ENCODE results near the gene RBM22.

RBM22 gene

DNA sequence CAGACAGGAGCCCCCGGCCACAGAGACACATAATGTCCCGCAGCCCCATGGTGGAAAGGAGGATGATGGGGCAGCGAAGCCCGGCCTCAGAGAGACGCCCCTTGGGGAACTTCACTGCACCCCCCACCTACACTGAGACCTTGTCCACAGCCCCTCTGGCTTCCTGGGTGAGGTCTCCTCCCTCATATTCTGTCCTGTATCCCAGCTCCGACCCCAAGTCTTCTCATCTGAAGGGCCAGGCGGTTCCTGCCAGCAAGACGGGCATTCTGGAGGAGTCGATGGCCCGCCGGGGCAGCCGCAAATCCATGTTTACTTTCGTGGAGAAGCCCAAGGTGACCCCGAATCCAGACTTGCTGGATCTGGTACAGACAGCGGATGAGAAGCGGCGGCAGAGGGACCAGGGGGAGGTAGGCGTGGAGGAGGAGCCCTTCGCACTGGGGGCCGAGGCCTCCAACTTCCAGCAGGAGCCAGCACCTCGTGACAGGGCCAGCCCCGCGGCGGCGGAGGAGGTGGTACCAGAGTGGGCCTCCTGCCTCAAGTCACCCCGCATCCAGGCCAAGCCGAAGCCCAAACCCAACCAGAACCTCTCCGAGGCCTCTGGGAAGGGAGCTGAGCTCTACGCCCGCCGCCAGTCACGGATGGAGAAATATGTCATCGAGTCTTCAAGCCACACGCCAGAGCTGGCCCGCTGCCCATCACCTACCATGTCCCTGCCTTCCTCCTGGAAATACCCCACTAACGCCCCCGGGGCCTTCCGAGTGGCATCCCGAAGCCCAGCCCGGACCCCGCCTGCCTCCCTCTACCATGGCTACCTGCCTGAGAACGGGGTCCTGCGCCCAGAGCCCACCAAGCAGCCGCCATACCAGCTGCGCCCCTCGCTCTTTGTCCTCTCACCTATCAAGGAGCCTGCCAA is 51.5 kb downstream of the RBM22 start:
- in situ Hi-C loops (cut with HindIII; ENCODE audit: low sequenced_read_pairs): loop anchor here (25.0 kb wide), 1 partner anchor 187 kb away; no protein-coding TSS in a partner anchor
- TF ChIP-seq CTCF (IDR thresholded peaks at IDR 0.05; ENCODE audit: low read depth, low read length, missing control alignments): no peak
- DNase-seq (ENCODE audit: low read depth): no peak
- no peak overlapping the region for H3K4me3 ChIP-seq (ENCODE audit: low read depth, low read length)

- no peak for DNase-seq (ENCODE audit: low read depth)
- TF ChIP-seq CTCF (IDR thresholded peaks at IDR 0.05; ENCODE audit: low read depth, low read length, missing control alignments): no peak
- no peak overlapping the region for H3K4me3 ChIP-seq (ENCODE audit: low read depth, low read length)
- in situ Hi-C loops (cut with HindIII; ENCODE audit: low sequenced_read_pairs): no loop called here
These were observed 52.4 kb downstream of the RBM22 start for GRCh38 chr5:150648294-150649107.

DNA sequence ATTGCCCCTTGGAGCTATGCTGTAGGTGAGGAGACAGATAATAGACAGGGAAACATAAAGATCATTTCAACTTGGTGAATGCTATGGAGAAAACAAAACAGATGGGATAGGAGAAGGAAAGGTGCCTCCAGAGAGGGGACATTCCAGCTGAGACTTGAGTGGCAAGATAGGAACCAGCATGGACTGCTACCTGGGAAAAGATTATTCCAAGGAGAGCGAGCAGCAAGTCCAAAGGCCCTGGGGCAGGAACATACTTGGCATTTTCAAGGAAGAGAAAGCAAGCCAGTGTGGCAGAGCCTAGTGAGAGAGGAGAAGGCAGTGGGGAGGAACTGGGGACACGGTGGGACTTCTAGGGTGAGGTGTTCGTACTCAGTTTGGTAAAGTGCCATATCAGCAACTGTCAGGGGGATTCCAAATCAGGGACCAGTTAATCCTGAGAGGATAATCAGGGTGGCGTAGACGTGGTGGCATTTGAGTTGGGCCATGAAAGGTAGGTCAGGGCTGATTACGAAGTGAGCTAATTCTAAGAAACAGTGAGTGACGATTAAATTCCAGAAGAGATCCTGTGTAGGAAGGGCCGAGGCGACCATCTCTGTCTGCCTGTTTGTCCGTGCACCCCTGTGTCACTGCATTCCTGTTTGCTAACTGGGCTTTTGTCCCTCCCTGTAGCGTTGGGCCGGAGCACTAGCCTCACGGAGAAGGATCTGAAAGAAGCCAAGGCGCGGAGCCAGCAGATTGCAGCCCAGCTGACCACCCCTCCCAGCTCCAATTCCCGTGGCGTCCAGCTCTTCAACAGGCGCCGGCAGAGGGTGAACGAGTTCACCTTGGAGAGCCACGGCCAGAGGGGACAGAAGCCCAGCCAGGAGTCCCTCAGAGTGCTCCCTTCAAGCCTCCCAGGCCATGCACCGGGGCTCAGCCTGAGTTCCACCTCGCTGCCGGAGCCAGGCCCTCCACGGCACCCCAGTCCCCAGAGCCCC is 53.3 kb downstream of the RBM22 start:
- H3K4me3 ChIP-seq (ENCODE audit: low read depth, low read length): no peak overlapping the region
- in situ Hi-C loops (cut with HindIII; ENCODE audit: low sequenced_read_pairs): no loop called here
- TF ChIP-seq CTCF (IDR thresholded peaks at IDR 0.05; ENCODE audit: low read depth, low read length, missing control alignments): no peak
- no peak for DNase-seq (ENCODE audit: low read depth)

GRCh38 chr5:150645070-150645700 is 55.7 kb downstream of the RBM22 start:
- H3K4me3 ChIP-seq (ENCODE audit: low read depth, low read length): no peak overlapping the region
- in situ Hi-C loops (cut with HindIII; ENCODE audit: low sequenced_read_pairs): no loop called here

DNA sequence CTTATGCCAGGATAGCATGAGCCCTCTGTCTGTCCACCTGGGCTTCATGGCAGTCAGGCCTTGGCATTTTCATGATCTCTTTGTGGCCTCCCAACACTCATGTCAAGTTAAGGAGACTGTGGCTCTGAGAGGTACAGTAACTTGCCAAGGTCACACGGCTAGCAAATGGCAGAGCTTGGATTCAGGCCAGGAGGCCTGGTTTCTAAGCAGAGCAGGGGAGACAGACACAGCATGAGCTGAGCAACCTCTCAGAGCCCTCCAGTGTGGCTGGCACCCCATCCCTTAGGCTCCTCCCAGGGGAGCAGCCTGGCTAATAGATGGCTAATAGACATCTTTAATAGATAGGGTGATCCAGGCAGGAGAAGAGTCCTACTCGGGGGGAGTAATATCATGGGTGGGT is 56.3 kb downstream of the RBM22 start:
- no peak overlapping the region for H3K4me3 ChIP-seq (ENCODE audit: low read depth, low read length)
- in situ Hi-C loops (cut with HindIII; ENCODE audit: low sequenced_read_pairs): no loop called here
- no peak for TF ChIP-seq CTCF (IDR thresholded peaks at IDR 0.05; ENCODE audit: low read depth, low read length, missing control alignments)
- DNase-seq (ENCODE audit: low read depth): no peak

More at GRCh38 chr5:150645070-150645700, 55.7 kb downstream of the RBM22 start:
- DNase-seq (ENCODE audit: low read depth): no peak
- no peak for TF ChIP-seq CTCF (IDR thresholded peaks at IDR 0.05; ENCODE audit: low read depth, low read length, missing control alignments)
